Activated CD4-positive, alpha-beta T cell treated with anti-CD3 and anti-CD28 coated beads for 36 hours (primary cell): ENCODE measurements around the gene SUSD6. TPM values are rescaled to one million over a fixed set of nuclear protein-coding genes. Genes with fewer than 3 reads are reported as not detected.
"Not testable (repeated sequence)": the region's sequence is repeated elsewhere in the genome, so short reads cannot be mapped to it uniquely, and the experiment has no call there.

Experiments used
- ATAC-seq: fragments of 200-7000 bp; cut with Tn5 transposase; one replicate; pipeline ENCODE4 v1.10.0; 2021; ENCODE audit warnings: mild to moderate bottlenecking, moderate library complexity
- CTCF ChIA-PET: fragments of 350-600 bp; sonication (Branson Sonifier 250); formaldehyde crosslinking; loops from one replicate; lab custom pipeline; 2021; ENCODE audit warnings: antibody characterized with exemption; lab: Charles Lee
- POLR2A ChIA-PET: fragments of 350-600 bp; sonication (Branson Sonifier 250); formaldehyde crosslinking; loops from one replicate; lab custom pipeline; 2021; ENCODE audit warnings: antibody characterized with exemption, inconsistent platforms; lab: Charles Lee
- DNase-seq: peaks from one replicate; pipeline ENCODE4 v3.0.0-alpha.2; 2020
- H3K27ac Mint-ChIP-seq: one replicate; pipeline ENCODE4 v1.8.0; 2021; ENCODE audit warnings: mixed read lengths
- H3K27me3 Mint-ChIP-seq: one replicate; pipeline ENCODE4 v1.8.0; 2021; ENCODE audit warnings: mixed read lengths
- H3K36me3 Mint-ChIP-seq: one replicate; pipeline ENCODE4 v1.8.0; 2021; ENCODE audit warnings: low read depth, mixed read lengths
- H3K4me1 Mint-ChIP-seq: one replicate; pipeline ENCODE4 v1.8.0; 2021; ENCODE audit warnings: mixed read lengths
- H3K4me3 Mint-ChIP-seq: one replicate; pipeline ENCODE4 v1.8.0; 2021; ENCODE audit warnings: mild to moderate bottlenecking, moderate library complexity, mixed read lengths
- H3K9me3 Mint-ChIP-seq: one replicate; pipeline ENCODE4 v1.8.0; 2021; ENCODE audit warnings: low read depth, mixed read lengths
- intact Hi-C, 2 experiments: fragments of 100-400 bp; cut with DNase I in 1 of 2; cut with micrococcal nuclease in 1 of 2; formaldehyde crosslinking; loops; one replicate each; pipeline versions ENCODE4 v1.14.2 to v1.15.1; 2022 to 2024; cut with DNase I, micrococcal nuclease
- total RNA-seq, 2 experiments: library from RNA; stranded (reverse); gene quantifications; one replicate each; pipeline ENCODE4 v1.2.3, GENCODE V29; 2021

Gene SUSD6
- total RNA-seq, 2 experiments from 2014 or later, result 57.9 to 59.3 TPM

DNA sequence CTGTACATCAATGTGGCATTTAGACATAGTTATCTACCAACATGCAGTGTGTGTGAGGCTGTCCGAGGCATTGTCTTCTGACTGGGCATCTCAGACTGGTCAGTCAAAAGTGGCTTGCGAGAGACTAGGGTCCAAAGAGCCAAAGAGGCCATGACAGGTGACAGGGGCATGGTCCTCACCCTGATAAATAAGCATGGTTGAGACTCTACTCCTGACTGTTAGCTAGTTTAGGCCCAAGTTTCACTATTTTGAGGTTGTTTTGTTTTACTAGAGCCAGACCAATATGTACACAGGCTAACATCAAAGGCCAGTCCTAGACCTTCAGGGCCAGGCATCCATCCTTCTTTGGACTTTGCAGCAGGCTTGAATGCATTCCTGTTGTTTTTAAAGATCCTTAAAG, 78.6 kb downstream of the SUSD6 start:
- Mint-ChIP-seq H3K4me1 (peaks cover 76% of the 10 kb centered on the region), H3K36me3 (peaks cover 35% of the 10 kb centered on the region), H3K27ac (no peak overlapping the region), H3K9me3 (no peaks in the 10 kb centered on the region), H3K27me3 (no peaks in the 10 kb centered on the region), H3K4me3 (no peak overlapping the region)
- ChIA-PET POLR2A (no interaction called here), CTCF (no interaction called here)
- DNase-seq (no peak), ATAC-seq (no peak)
- intact Hi-C loops, result no loop called here

DNA sequence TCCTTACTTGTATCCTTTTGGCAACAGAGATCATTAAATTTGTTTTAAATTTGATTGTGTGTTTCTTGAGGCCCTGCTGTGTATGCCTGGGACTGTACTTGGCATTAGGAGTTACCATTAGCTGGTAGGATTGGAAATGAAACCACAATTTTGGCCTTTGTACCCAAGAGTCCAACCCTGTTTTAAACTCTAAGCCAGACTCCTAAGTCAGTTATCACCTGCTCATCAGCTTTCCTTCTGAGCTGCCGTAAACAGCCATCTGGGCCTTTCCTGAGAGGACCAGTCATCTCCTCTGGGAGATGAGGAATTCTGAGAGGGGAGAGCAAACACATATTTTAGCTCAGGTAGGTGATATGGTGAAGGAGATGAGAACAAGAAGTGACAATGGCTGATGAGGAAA, 81.2 kb downstream of the SUSD6 start:
- CTCF ChIA-PET, result no interaction called here
- Mint-ChIP-seq H3K9me3 (no peaks in the 10 kb centered on the region), H3K4me1 (peaks cover 80% of the 10 kb centered on the region), H3K4me3 (no peak overlapping the region), H3K27me3 (no peaks in the 10 kb centered on the region), H3K27ac (peak overlapping the region; percentile 48), H3K36me3 (peaks cover 32% of the 10 kb centered on the region)
- intact Hi-C loops, result no loop called here
- DNase-seq (no peak), ATAC-seq (no peak)
- POLR2A ChIA-PET, result interaction anchor here (0.7 kb wide), 1 partner anchor 9 kb away, joined by 4 read pairs; no protein-coding TSS in a partner anchor

DNA sequence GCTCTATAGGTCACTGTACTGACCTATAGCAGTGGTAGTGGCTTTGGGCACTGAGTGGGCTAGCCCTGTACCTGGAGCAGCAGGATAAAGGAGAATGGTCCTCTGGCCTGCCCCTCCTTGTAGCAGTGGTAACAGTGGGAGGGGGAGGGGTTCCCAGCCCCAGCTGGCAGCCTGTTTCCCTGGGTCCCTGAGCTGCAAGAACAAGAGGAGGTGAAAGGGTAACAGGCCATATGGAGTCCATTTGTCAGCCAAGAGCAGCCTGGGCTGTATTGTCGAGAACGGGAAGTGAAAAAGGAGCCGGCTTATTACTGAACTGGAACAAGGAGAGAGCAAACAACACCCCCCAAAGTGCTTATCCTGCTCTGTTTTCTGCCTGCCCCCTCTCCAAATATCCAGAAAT, 81.7 kb downstream of the SUSD6 start:
- CTCF ChIA-PET, result no interaction called here
- no peak for ATAC-seq
- DNase-seq, result no peak
- POLR2A ChIA-PET, result interaction anchor here (0.7 kb wide), 1 partner anchor 8 kb away, joined by 4 read pairs; no protein-coding TSS in a partner anchor
- Mint-ChIP-seq H3K4me3 (no peak overlapping the region), H3K36me3 (peaks cover 28% of the 10 kb centered on the region), H3K9me3 (no peaks in the 10 kb centered on the region), H3K4me1 (peaks cover 80% of the 10 kb centered on the region), H3K27me3 (no peaks in the 10 kb centered on the region), H3K27ac (no peak overlapping the region)
- intact Hi-C loops, result no loop called here

DNA sequence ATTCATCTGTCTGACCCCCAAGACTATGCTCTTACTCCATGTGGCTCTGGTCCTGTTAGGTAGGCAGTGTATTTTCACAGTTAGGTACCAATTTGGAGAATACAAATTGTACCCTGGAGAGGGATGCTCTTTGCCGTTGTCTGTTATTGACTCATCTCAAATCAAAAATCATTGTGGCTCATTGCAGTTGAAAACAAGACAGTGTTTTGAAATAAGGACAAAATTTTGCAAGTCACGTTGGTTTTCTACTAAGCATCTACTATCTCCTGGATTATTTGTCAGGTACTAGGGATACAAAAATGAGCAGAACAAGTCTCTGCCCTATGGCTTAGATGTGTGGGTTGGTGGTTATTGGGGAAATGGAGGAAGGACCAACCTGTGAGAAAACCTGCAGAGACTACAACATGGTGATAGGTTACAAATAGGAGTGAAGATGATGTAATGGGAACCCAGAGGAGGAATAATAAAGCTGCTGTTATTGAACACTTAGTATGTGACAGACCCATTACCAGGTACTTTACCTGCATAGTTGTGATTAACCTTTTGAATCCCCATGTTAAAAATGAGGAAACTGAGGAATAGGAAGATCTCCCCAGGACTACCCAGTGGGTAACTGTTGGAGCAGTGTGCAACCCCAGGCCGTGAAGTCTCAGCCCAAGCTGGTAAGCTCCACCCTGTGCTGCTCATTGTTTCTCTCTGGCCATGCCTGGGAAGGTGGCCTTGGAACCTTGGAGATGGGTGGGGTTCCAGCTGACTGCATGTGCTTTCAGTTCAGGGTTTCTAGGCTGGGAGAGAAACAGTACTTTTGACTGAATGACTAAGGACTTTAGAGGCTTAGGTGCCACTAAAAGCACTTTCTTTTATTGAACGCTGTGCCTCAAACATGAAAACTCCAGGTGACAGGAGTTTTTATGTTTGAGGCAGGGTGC, 82.7 kb downstream of the SUSD6 start:
- ATAC-seq (peak; percentile 37), DNase-seq (no peak)
- H3K36me3 Mint-ChIP-seq, result peaks cover 24% of the 10 kb centered on the region
- H3K27ac Mint-ChIP-seq, result peak overlapping the region; percentile 79
- ChIA-PET POLR2A (no interaction called here), CTCF (interaction anchor here (0.6 to 1.0 kb wide), 4 partner anchors 64 to 1672 kb away, joined by 3 to 4 read pairs (median 4); no protein-coding TSS in a partner anchor)
- intact Hi-C loops, result no loop called here
- H3K4me1 Mint-ChIP-seq, result peaks cover 81% of the 10 kb centered on the region
- no peaks in the 10 kb centered on the region for H3K9me3 Mint-ChIP-seq
- H3K4me3 Mint-ChIP-seq, result no peak overlapping the region
- no peaks in the 10 kb centered on the region for H3K27me3 Mint-ChIP-seq

DNA sequence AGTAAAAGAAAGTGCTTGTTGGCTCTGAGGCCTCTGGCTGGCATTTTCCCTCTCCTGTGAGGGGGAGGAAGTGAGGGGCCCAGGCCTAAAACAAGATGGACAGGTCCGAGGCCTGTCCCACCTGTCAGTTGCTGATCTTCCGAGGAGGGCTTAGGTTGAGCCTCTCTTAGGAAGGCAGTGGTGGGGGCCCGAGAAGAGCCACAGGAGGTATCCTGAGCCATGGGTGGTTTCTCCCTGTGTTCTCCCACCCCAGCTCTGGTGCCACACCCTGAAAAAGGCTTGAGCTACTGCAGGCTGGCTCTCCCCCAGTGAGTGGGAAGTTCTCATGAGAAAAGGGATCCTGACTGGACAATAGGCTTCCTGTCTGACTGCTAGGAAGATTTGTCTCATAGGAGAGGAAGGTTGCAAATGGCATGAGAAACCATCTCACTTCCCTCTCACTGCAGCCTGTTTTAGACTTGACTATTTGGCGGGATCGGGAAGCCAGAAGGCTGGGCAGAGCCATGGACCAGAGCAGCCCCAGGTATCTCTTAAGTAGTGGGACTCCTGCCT, 83.4 kb downstream of the SUSD6 start:
- ATAC-seq (no peak), DNase-seq (no peak)
- ChIA-PET POLR2A (no interaction called here), CTCF (interaction anchor here (0.8 to 1.0 kb wide), 3 partner anchors 63 to 762 kb away, joined by 3 to 4 read pairs (median 3); no protein-coding TSS in a partner anchor)
- Mint-ChIP-seq H3K4me3 (no peak overlapping the region), H3K36me3 (peaks cover 21% of the 10 kb centered on the region), H3K27ac (peak overlapping the region; percentile 40), H3K27me3 (no peaks in the 10 kb centered on the region), H3K4me1 (peaks cover 88% of the 10 kb centered on the region), H3K9me3 (no peaks in the 10 kb centered on the region)
- intact Hi-C loops, result no loop called here

DNA sequence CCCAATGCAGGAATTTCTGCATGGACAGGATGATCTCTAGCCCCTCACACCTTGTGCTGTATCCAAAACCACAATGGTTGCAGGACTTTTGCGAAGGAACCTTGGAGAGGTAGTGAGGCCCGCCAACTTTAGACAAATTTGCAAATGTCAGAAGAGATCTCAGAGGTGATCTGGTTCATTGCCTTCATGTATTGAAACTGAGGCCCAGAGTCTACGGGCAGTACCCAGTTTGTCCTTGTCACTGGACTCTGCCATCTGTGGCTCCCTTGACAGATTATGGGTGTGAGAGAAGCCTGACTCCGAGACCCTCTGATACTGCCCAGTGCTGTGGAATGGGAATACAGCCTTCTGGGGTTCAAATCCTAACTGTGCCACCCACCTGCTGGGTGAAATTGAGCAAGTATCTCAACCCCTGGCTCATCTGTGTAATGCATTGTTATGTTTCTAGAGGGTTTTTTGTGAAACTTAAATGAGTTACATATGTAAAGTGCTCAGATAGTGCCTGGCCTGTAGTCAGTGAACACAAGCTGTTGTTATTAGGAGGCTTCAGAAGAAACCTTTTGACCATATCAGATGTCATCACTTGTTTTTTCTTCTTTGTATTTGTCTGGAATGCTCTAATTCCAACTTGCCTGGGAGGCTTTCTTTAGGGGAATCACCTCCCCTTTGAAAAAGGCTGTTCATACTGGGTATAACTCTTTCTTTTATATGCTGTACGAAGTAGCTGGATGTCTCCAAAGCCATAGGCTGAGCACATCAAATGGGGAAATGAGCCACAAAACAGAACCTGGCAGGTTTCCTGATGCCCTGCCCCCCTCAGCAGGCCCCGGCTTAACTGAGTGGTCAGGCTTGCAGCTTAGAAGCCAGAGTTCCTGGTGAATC, 84.2 kb downstream of the SUSD6 start:
- ATAC-seq (peak; percentile 23), DNase-seq (no peak)
- Mint-ChIP-seq H3K9me3 (no peaks in the 10 kb centered on the region), H3K4me1 (peaks cover 87% of the 10 kb centered on the region), H3K36me3 (peaks cover 20% of the 10 kb centered on the region), H3K4me3 (no peak overlapping the region), H3K27ac (peak overlapping the region; percentile 69), H3K27me3 (no peaks in the 10 kb centered on the region)
- ChIA-PET CTCF (interaction anchor here (0.5 to 1.0 kb wide), 3 partner anchors 18 to 91 kb away, joined by 3 to 4 read pairs (median 3); no protein-coding TSS in a partner anchor), POLR2A (no interaction called here)
- intact Hi-C loops, result loop anchor here in 1 of 2 experiments (1.0 kb wide), 1 partner anchor 10 kb away; no protein-coding TSS in a partner anchor

DNA sequence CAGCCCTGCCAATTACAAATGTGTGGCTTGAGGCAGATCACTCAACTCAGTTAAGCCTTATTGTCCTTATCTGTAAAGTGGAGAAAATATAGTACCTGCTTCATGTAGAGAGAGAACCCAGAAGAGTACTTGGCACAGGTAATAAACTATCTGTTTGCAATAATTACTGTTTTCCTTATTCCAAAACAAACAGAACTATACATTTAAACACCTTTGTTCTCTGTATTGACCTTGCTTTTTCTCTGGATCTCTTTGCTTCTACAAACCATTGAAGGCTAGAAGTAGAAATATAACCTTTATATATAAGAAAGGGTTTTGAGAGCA, 84.8 kb downstream of the SUSD6 start:
- Mint-ChIP-seq H3K4me1 (peaks cover 89% of the 10 kb centered on the region), H3K9me3 (no peaks in the 10 kb centered on the region), H3K4me3 (no peak overlapping the region), H3K27me3 (no peaks in the 10 kb centered on the region), H3K27ac (peak overlapping the region; percentile 69), H3K36me3 (peaks cover 19% of the 10 kb centered on the region)
- intact Hi-C loops, result loop anchor here in 1 of 2 experiments (1.0 kb wide), 1 partner anchor 11 kb away; no protein-coding TSS in a partner anchor
- ChIA-PET POLR2A (no interaction called here), CTCF (interaction anchor here (0.5 to 0.6 kb wide), 2 partner anchors 18 to 82 kb away, joined by 3 to 4 read pairs; no protein-coding TSS in a partner anchor)
- DNase-seq (no peak), ATAC-seq (no peak)

DNA sequence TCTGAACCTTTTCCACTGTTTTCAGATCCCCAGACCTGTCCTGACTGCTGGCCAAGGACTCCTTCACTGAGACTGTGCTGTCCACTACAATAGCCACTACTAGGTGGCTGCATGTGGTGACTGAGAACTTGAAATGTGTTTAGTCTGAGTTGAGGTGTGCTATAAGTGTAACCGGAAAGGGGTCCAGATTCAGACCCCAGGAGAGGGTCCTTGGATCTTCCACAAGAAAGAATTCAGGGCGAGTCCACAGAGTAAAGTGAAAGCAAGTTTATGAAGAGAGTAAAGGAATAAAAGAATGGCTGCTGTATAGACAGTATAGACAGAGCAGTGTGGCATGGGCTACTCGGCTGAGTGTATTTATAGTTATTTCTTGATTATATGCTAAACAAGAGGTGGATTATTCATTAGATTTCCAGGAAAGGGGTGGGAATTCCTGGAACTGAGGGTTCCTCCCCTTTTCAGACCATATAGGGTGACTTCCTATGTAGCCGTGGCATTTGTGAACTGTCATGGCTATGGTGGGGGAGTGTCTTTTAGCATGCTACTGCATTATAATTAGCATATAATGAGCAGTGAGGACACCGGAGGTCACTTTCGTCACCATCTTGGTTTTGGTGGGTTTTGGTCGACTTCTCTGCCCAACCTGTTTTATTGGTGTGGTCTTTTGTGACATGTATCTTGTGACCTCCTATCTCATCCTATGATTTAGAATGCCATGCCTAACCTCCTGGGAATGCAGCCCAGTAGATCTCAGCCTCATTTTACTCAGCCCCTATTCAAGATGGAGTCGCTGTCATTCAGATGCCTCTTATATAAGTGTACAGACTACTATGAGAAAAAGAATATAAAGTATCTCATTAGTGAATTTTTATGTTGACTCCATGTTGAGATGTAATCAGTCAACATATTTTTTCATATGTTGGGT, 85.5 kb downstream of the SUSD6 start:
- intact Hi-C loops, result loop anchor here in 1 of 2 experiments (1.0 kb wide), 1 partner anchor 12 kb away; no protein-coding TSS in a partner anchor
- CTCF ChIA-PET, result interaction anchor here (0.6 kb wide), 2 partner anchors 82 to 110 kb away, joined by 3 read pairs; no protein-coding TSS in a partner anchor
- H3K9me3 Mint-ChIP-seq, result no peaks in the 10 kb centered on the region
- H3K36me3 Mint-ChIP-seq, result peaks cover 21% of the 10 kb centered on the region
- peak; percentile 49 for DNase-seq
- no peaks in the 10 kb centered on the region for H3K27me3 Mint-ChIP-seq
- H3K4me3 Mint-ChIP-seq, result peak overlapping the region; percentile 27
- POLR2A ChIA-PET, result no interaction called here
- H3K27ac Mint-ChIP-seq, result peak overlapping the region; percentile 82
- ATAC-seq, result peak; percentile 78
- peaks cover 90% of the 10 kb centered on the region for H3K4me1 Mint-ChIP-seq

DNA sequence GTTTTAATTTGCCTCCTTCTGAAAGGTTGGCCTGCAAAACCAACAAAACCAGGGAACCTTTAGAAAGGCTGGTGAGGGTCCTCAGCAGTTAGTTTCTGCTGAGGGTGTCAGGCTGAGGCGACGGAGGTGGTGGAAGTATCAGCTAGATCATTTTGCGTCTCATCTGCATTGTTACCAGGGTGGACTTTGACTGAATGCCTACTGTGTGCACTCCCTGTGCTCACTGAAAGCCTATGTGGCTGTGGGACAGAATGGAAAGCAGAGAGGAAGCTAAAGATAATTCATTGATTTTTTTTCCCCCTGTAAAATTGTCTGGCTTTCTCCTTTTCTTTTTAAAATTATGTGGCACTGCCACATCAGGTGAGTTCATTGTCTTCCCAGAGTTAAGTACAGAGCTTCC, 87.2 kb downstream of the SUSD6 start:
- DNase-seq, result no peak
- ATAC-seq, result no peak
- no peaks in the 10 kb centered on the region for H3K9me3 Mint-ChIP-seq
- peak overlapping the region; percentile 33 for H3K27ac Mint-ChIP-seq
- H3K27me3 Mint-ChIP-seq, result no peaks in the 10 kb centered on the region
- CTCF ChIA-PET, result interaction anchor here (2.2 kb wide), 1 partner anchor 114 kb away, joined by 9 read pairs; no protein-coding TSS in a partner anchor
- H3K36me3 Mint-ChIP-seq, result peaks cover 27% of the 10 kb centered on the region
- H3K4me3 Mint-ChIP-seq, result no peak overlapping the region
- H3K4me1 Mint-ChIP-seq, result peaks cover 89% of the 10 kb centered on the region
- intact Hi-C loops, result no loop called here
- POLR2A ChIA-PET, result no interaction called here

DNA sequence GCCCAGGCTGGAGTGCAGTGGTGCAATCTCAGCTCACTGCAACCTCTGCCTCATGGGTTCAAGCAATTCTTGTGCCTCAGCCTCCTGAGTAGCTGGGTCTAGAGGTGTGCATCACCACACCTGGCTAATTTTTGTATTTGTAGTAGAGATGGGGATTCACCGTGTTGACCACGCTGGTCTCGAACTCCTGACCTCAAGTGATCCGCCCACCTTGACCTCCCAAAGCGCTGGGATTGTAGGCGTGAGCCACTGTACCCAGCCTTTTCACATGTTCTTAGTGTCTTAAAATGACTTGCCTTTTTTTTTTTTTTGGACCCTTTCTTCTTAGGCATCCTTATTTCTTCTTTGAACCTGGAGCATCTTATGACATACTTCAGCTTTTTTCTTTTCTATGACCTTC, 87.8 kb downstream of the SUSD6 start:
- H3K9me3 Mint-ChIP-seq, H3K4me3 Mint-ChIP-seq, intact Hi-C loops, ATAC-seq, H3K27me3 Mint-ChIP-seq: not testable (repeated sequence)
- Mint-ChIP-seq H3K36me3 (peaks cover 30% of the 10 kb centered on the region), H3K27ac (peak overlapping the region; percentile 33), H3K4me1 (peaks cover 88% of the 10 kb centered on the region)
- ChIA-PET POLR2A (interaction anchor here (0.7 kb wide), 1 partner anchor 321 kb away, joined by 4 read pairs; no protein-coding TSS in a partner anchor), CTCF (interaction anchor here (1.1 to 2.2 kb wide), 2 partner anchors 11 to 114 kb away, joined by 4 to 9 read pairs; no protein-coding TSS in a partner anchor)
- peak; percentile 49 for DNase-seq
